Neural cell (in vitro differentiated cells): Measurements from ENCODE around the gene SCNN1G.

Experiments used
- POLR2AphosphoS5 ChIP-seq: IDR thresholded peaks from 2 replicates; pipeline ENCODE4 v1.6.1; 2012
- TAF1 ChIP-seq: IDR thresholded peaks from 2 replicates; pipeline ENCODE4 v1.6.1; 2012; ENCODE audit warnings: low read depth
- TF ChIP-seq, protein P1 (sequence below): fragments of 450-650 bp; IDR thresholded peaks from 2 replicates; pipeline ENCODE4 v1.5.1; 2014; ENCODE audit warnings: antibody characterized with exemption, mild to moderate bottlenecking, moderate library complexity; ENCODE audit not compliant: poor library complexity, severe bottlenecking

DNA sequence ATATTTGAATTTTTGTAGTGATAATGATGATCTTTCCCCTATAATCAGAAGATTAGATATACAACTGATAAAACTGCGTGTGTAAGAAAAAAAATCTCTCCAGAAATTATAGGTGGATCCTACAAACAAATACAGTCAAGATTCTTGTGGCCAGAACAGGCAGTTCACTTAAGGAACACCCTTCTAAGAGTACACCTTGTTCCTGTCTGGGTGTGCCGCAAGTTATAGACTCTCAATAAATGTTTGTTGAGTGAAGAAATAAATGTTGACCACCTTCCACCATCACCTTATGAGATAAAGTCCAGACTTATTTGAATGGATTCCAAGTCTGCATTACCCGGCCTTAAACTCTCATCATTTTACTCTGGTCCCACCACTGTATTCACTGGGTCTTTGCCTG, 73.9 kb downstream of the SCNN1G start:
- TF ChIP-seq, protein P1, sequence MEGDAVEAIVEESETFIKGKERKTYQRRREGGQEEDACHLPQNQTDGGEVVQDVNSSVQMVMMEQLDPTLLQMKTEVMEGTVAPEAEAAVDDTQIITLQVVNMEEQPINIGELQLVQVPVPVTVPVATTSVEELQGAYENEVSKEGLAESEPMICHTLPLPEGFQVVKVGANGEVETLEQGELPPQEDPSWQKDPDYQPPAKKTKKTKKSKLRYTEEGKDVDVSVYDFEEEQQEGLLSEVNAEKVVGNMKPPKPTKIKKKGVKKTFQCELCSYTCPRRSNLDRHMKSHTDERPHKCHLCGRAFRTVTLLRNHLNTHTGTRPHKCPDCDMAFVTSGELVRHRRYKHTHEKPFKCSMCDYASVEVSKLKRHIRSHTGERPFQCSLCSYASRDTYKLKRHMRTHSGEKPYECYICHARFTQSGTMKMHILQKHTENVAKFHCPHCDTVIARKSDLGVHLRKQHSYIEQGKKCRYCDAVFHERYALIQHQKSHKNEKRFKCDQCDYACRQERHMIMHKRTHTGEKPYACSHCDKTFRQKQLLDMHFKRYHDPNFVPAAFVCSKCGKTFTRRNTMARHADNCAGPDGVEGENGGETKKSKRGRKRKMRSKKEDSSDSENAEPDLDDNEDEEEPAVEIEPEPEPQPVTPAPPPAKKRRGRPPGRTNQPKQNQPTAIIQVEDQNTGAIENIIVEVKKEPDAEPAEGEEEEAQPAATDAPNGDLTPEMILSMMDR = no peak
- TF ChIP-seq POLR2AphosphoS5 = no peak
- no peak for TF ChIP-seq TAF1
